GM12873 (cell line): Measurements from ENCODE around the gene KIR2DL4.

Experiments used
- TF ChIP-seq, protein P1 (sequence below): IDR thresholded peaks from 2 replicates; pipeline ENCODE4 v1.5.1; 2012; ENCODE audit warnings: low read depth, mild to moderate bottlenecking, moderate library complexity, low read length, control low read depth; ENCODE audit not compliant: insufficient read depth; ENCODE audit errors: missing control alignments

The KIR2DL4 gene

DNA sequence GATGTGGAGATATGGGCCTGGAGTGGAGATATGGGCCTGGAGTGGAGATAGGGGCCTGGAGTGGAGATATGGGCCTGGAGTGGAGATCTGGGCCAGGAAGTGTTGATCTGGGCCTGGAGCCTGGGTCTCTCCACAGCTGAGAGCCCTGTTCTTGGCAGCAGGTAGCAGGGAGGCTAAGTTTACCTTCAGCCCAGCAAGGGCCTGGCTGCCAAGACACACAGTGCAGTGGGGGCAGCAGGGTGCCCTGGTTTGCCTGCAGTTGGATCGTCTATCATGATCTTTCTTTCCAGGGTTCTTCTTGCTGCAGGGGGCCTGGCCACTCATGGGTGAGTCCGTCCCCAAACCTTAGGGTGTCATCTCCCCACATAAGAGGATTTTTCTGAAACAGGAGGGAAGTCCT lies 47.5 kb downstream of the KIR2DL4 start:
- TF ChIP-seq, protein P1, sequence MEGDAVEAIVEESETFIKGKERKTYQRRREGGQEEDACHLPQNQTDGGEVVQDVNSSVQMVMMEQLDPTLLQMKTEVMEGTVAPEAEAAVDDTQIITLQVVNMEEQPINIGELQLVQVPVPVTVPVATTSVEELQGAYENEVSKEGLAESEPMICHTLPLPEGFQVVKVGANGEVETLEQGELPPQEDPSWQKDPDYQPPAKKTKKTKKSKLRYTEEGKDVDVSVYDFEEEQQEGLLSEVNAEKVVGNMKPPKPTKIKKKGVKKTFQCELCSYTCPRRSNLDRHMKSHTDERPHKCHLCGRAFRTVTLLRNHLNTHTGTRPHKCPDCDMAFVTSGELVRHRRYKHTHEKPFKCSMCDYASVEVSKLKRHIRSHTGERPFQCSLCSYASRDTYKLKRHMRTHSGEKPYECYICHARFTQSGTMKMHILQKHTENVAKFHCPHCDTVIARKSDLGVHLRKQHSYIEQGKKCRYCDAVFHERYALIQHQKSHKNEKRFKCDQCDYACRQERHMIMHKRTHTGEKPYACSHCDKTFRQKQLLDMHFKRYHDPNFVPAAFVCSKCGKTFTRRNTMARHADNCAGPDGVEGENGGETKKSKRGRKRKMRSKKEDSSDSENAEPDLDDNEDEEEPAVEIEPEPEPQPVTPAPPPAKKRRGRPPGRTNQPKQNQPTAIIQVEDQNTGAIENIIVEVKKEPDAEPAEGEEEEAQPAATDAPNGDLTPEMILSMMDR: no peak

DNA sequence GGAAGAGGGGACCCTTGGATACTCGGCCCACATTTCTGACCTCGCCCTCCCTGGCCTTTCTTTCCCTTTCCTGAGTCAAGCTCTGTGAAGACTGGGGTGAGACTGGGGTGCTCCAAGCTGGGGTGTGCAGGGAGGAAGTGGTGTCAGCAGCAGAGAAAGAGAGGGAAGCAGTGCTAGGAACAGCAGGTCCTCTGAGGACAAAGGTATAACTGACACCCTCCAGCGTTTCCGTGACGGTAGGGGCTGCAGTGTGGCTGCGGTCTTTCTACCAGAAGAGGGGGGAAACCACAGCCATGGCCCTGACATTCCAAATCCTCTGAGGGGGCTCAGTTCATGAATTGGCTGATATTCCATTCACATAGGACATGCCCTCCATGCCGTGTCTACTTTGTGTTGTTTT lies 47.9 kb downstream of the KIR2DL4 start:
- TF ChIP-seq, protein P1: no peak
